ENCODE measurements around the gene MAPRE2. TPM values are rescaled to one million over a fixed set of nuclear protein-coding genes. Genes with fewer than 3 reads are reported as not detected.

MAPRE2 gene
- total RNA-seq, 1 experiment from 2014 or later: 29.4 TPM

DNA sequence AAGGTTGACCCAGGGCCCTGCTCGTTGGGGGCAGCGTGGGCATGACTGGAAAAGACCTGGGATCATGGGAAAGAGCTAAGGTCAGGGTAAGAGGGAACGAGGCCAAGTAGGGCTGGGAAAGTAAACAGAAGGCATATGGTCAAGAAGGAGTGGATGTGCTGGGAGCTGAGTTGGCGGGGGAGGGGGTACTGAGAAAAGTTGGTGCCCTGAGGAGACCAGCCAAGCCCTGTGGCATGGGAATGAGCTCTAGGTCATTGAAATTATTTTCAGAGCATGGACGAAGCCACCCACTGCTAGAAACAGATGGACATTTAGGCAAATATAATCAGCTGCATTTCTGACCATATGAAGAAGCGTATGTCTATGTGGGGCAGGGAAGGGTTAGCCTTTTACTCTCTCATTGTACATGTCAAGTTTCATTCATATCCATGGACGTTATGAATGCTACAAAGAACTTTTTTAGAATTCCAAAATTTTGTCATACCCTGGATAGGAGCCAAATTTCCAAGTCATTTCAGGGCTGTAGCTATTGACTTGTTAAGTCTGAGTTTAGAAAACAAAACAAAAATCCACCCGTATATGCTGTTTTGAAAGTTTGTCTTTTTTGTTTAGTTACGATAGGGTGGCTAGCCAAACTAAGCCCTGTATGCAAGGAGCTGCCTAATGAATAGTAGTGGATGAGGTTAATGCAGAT, 19.1 kb downstream of the MAPRE2 start:
- DNase-seq: no peak
- Histone ChIP-seq H2BK15ac (ENCODE audit: low read depth, low read length) (no peak overlapping the region), H2AFZ (ENCODE audit: low read length) (no peak overlapping the region), H2BK120ac (ENCODE audit: low read depth, low read length, poor library complexity, severe bottlenecking) (no peak overlapping the region), H4K5ac (ENCODE audit: insufficient read length, low read depth, low read length) (no peak overlapping the region), H2AK5ac (ENCODE audit: insufficient read length, low read length) (no peak overlapping the region), H4K91ac (ENCODE audit: insufficient read length, low read depth, low read length) (no peak overlapping the region), H4K20me1 (ENCODE audit: control insufficient read depth, insufficient read depth, insufficient read length) (no peaks in the 10 kb centered on the region), H2BK12ac (ENCODE audit: insufficient read length, low read depth, low read length) (no peak overlapping the region), H3K9ac (ENCODE audit: extremely low read depth, insufficient read length, low read length) (no peak overlapping the region), H3K4ac (ENCODE audit: low read depth, low read length) (no peak overlapping the region), H3T11ph (ENCODE audit: low read length) (no peak overlapping the region), H3K79me2 (ENCODE audit: insufficient read depth, low read length) (peaks cover under 1% of the 10 kb centered on the region; the same call in 1 of the 2 replicates), H3K27ac (ENCODE audit: insufficient read length, low read depth, low read length) (no peak overlapping the region), H3K14ac (ENCODE audit: insufficient read depth, low read length) (no peak overlapping the region), H4K8ac (replicated peaks; ENCODE audit: insufficient read length, low read depth, low read length) (no peak overlapping the region), H3K23me2 (ENCODE audit: insufficient read length, low read depth, low read length, poor library complexity, severe bottlenecking) (no peaks in the 10 kb centered on the region), H3K56ac (ENCODE audit: insufficient read length, low read depth, low read length) (no peak overlapping the region), H3K27me3 (ENCODE audit: insufficient read depth, low read length) (no peaks in the 10 kb centered on the region), H3K18ac (ENCODE audit: insufficient read length, low read depth, low read length) (no peak overlapping the region), H3K4me1 (ENCODE audit: insufficient read depth, low read length) (peaks cover 6% of the 10 kb centered on the region; the same call in 1 of the 2 replicates), H3K23ac (ENCODE audit: insufficient read length, low read depth, low read length) (no peak overlapping the region), H3K4me2 (ENCODE audit: insufficient read depth, insufficient read length, low read length) (no peak overlapping the region), H2BK20ac (ENCODE audit: low read depth, low read length, poor library complexity, severe bottlenecking) (no peak overlapping the region), H2BK5ac (ENCODE audit: insufficient read length, low read length) (no peak overlapping the region), H3K9me3 (ENCODE audit: control insufficient read depth, low read depth, low read length) (no peaks in the 10 kb centered on the region), H3K79me1 (ENCODE audit: insufficient read depth, low read depth, low read length, poor library complexity, severe bottlenecking) (peaks cover under 1% of the 10 kb centered on the region)
- Mint-ChIP-seq H3K4me1 (peaks cover 28 to 29% of the 10 kb centered on the region in 2 experiments), H3K27ac (0 out of 7 replicates have a peak overlapping the region, but pooled peaks of 1 of the 3 experiments have one; percentile 75), H3K27me3 (ENCODE audit: low read depth) (no peaks in the 10 kb centered on the region), H3K9me3 (no peaks in the 10 kb centered on the region), H3K36me3 (ENCODE audit: insufficient read depth in 1 of 3, low read depth in 3 of 3) (no peaks in the 10 kb centered on the region), H3K4me3 (no peak overlapping the region)
- whole genome bisulfite sequencing (ENCODE audit: extremely low coverage, insufficient read length, low lambda C conversion rate): no CpG with 5 or more reads among the region's 9 CpGs
- no peak for TF ChIP-seq CTCF (conservative IDR thresholded peaks at IDR 0.05)

Measured in H9 (cell line).